ENCODE data around the gene SLC35E4. TPM values are rescaled to one million over a fixed set of nuclear protein-coding genes. Genes with fewer than 3 reads are reported as not detected.
"Not testable (repeated sequence)": the region's sequence is repeated elsewhere in the genome, so short reads cannot be mapped to it uniquely, and the experiment has no call there.

The SLC35E4 gene
- total and polyA plus RNA-seq, 4 donors, result 0.14 to 1.2 (median 0.30) TPM

GRCh38 chr22:30615543-30615954, 20.0 kb upstream of the SLC35E4 start (continued):
- TF ChIP-seq HNF4A (conservative IDR thresholded peaks at IDR 0.05) (no peak), NR2F2 (IDR thresholded peaks at IDR 0.05) (no peak), FOXA2 (IDR thresholded peaks at IDR 0.05) (no peak), JUND (IDR thresholded peaks at IDR 0.05) (no peak), HNF4G (IDR thresholded peaks at IDR 0.05) (no peak)

- WGBS, result 82% methylated on average over 6 of the region's 6 CpGs
- H3K4me1 ChIP-seq (ENCODE audit: control insufficient read depth in 4 of 4, insufficient read depth in 4 of 4, low read length in 3 of 4), result no peaks in the 10 kb centered on the region
- peaks cover 0 to 25% (median 10%) of the 10 kb centered on the region in 4 donors for H3K36me3 ChIP-seq (ENCODE audit: control insufficient read depth in 4 of 4, insufficient read depth in 3 of 4, low read depth in 1 of 4, low read length in 3 of 4)
- no peak overlapping the region for H3K9ac ChIP-seq (ENCODE audit: low read depth in 1 of 2, low read length in 2 of 2)
- no peak overlapping the region for H3K4me3 ChIP-seq (ENCODE audit: low read depth in 1 of 3, low read length in 3 of 3)
- no peaks in the 10 kb centered on the region for H3K9me3 ChIP-seq (ENCODE audit: control insufficient read depth in 4 of 4, low read length in 3 of 4)
- no peak for DNase-seq (ENCODE audit: low spot score)
- no peak overlapping the region for H3K27ac ChIP-seq (ENCODE audit: low read depth in 1 of 2, low read length in 2 of 2)
- TF ChIP-seq NR2F2 (IDR thresholded peaks at IDR 0.05) (no peak), ZBTB33 (IDR thresholded peaks at IDR 0.05) (no peak), FOXA2 (IDR thresholded peaks at IDR 0.05) (no peak), ATF3 (IDR thresholded peaks at IDR 0.05) (no peak), JUND (IDR thresholded peaks at IDR 0.05) (no peak), RAD21 (IDR thresholded peaks at IDR 0.05) (no peak), YY1 (IDR thresholded peaks at IDR 0.05) (no peak), GABPA (IDR thresholded peaks at IDR 0.05 in 1 of 2, conservative IDR thresholded peaks at IDR 0.05 in 1 of 2) (no peak), SP1 (IDR thresholded peaks at IDR 0.05) (no peak)
- TF ChIP-seq, protein P1, sequence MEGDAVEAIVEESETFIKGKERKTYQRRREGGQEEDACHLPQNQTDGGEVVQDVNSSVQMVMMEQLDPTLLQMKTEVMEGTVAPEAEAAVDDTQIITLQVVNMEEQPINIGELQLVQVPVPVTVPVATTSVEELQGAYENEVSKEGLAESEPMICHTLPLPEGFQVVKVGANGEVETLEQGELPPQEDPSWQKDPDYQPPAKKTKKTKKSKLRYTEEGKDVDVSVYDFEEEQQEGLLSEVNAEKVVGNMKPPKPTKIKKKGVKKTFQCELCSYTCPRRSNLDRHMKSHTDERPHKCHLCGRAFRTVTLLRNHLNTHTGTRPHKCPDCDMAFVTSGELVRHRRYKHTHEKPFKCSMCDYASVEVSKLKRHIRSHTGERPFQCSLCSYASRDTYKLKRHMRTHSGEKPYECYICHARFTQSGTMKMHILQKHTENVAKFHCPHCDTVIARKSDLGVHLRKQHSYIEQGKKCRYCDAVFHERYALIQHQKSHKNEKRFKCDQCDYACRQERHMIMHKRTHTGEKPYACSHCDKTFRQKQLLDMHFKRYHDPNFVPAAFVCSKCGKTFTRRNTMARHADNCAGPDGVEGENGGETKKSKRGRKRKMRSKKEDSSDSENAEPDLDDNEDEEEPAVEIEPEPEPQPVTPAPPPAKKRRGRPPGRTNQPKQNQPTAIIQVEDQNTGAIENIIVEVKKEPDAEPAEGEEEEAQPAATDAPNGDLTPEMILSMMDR (IDR thresholded peaks at IDR 0.05; ENCODE audit: low read depth, low read length, missing input control), result no peak
- no peaks in the 10 kb centered on the region for H3K27me3 ChIP-seq (ENCODE audit: control insufficient read depth in 4 of 4, insufficient read depth in 4 of 4, low read length in 3 of 4)
Observed at GRCh38 chr22:30617819-30618218, 17.8 kb upstream of the SLC35E4 start.

GRCh38 chr22:30619909-30620308, 15.7 kb upstream of the SLC35E4 start:
- not testable (repeated sequence) for H3K9ac ChIP-seq (ENCODE audit: low read depth in 1 of 2, low read length in 2 of 2); H3K27ac ChIP-seq (ENCODE audit: low read depth in 1 of 2, low read length in 2 of 2); DNase-seq (ENCODE audit: low spot score); H3K4me1 ChIP-seq (ENCODE audit: control insufficient read depth in 4 of 4, insufficient read depth in 4 of 4, low read length in 3 of 4); H3K4me3 ChIP-seq (ENCODE audit: low read depth in 1 of 3, low read length in 3 of 3); H3K9me3 ChIP-seq (ENCODE audit: control insufficient read depth in 4 of 4, low read length in 3 of 4); H3K27me3 ChIP-seq (ENCODE audit: control insufficient read depth in 4 of 4, insufficient read depth in 4 of 4, low read length in 3 of 4)
- WGBS, result 94% methylated on average over 6 of the region's 6 CpGs
- peaks cover 0 to 25% (median 9%) of the 10 kb centered on the region in 4 donors for H3K36me3 ChIP-seq (ENCODE audit: control insufficient read depth in 4 of 4, insufficient read depth in 3 of 4, low read depth in 1 of 4, low read length in 3 of 4)

DNA sequence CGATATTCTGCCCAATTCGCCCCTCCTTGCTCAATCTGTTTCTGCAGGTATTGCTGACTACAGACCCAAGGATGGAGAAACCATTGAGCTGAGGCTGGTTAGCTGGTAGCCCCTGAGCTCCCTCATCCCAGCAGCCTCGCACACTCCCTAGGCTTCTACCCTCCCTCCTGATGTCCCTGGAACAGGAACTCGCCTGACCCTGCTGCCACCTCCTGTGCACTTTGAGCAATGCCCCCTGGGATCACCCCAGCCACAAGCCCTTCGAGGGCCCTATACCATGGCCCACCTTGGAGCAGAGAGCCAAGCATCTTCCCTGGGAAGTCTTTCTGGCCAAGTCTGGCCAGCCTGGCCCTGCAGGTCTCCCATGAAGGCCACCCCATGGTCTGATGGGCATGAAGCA, 9.2 kb upstream of the SLC35E4 start:
- DNase-seq (ENCODE audit: low spot score), result no peak
- no peaks in the 10 kb centered on the region for H3K9me3 ChIP-seq (ENCODE audit: control insufficient read depth in 4 of 4, low read length in 3 of 4)
- no peak overlapping the region for H3K27ac ChIP-seq (ENCODE audit: low read depth in 1 of 2, low read length in 2 of 2)
- H3K36me3 ChIP-seq (ENCODE audit: control insufficient read depth in 4 of 4, insufficient read depth in 3 of 4, low read depth in 1 of 4, low read length in 3 of 4), result peaks cover 0 to 10% (median 0%) of the 10 kb centered on the region in 4 donors
- no peaks in the 10 kb centered on the region for H3K27me3 ChIP-seq (ENCODE audit: control insufficient read depth in 4 of 4, insufficient read depth in 4 of 4, low read length in 3 of 4)
- no peak for TF ChIP-seq FOXA2 (IDR thresholded peaks at IDR 0.05)
- no peak overlapping the region for H3K9ac ChIP-seq (ENCODE audit: low read depth in 1 of 2, low read length in 2 of 2)
- 94% methylated on average over 5 of the region's 5 CpGs for WGBS
- H3K4me3 ChIP-seq (ENCODE audit: low read depth in 1 of 3, low read length in 3 of 3), result no peak overlapping the region
- H3K4me1 ChIP-seq (ENCODE audit: control insufficient read depth in 4 of 4, insufficient read depth in 4 of 4, low read length in 3 of 4), result no peaks in the 10 kb centered on the region

Data from liver (tissue), 9 donors.